Smooth muscle cell of trachea (primary cell): ENCODE data around the gene ANKRD34A. TPM values are rescaled to one million over a fixed set of nuclear protein-coding genes. Genes with fewer than 3 reads are reported as not detected.

Experiments
- total RNA-seq: library from RNA; depleted of rRNA; stranded (reverse); fragments of >200 nt; gene quantifications from 2 replicates; pipeline ENCODE4 v1.2.1, GENCODE V29; 2014

ANKRD34A gene
- 0.50 and 0.73 TPM in 2 replicates for total RNA-seq

DNA sequence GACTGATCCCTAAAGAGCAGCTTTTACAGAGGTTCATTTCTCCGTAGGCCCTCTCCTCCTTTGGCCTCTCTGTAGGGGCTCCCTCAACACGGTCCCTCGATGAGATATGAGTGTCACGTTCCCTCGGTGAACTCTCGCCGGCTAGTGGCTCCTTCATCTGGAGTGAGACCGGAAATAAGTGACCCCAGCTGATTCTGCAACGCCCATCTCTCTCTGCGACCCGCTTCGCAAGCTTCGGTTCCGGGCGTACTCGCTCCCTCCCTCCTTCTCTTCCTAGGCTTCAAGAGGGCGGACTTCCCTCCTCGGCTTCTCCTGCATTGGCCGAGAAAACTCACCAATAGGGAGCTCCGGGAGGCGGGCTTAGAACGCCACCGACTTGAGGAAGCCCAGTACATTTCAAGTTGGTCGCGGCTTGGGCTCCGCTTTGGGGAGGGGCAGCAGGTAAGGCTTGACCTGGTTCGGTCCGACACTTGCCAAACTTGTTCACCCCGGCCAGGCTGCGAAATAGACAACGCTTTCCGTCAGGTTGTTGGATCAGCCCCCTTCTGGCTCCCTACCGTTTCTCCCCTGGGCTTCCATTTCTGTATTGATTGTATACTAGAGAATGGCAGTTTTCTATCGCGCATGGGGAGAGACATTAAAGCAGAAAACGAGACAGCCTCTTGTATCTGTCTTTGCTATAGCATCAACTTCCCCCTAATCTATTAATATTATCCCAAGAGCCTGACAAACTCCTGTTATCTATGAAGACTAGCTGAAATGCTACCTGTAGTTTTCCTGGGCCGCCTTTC, at the start of gene ANKRD34A, which contains the start of gene POLR3GL:
Gene ANKRD34A (minus strand): TSS at position 248 of the 791 bp plus-strand sequence. CDS start 2,816 bp downstream, outside the sequence.
Gene POLR3GL (plus strand): TSS at position 363 of the 791 bp plus-strand sequence. CDS start 10,176 bp downstream, outside the sequence.

DNA sequence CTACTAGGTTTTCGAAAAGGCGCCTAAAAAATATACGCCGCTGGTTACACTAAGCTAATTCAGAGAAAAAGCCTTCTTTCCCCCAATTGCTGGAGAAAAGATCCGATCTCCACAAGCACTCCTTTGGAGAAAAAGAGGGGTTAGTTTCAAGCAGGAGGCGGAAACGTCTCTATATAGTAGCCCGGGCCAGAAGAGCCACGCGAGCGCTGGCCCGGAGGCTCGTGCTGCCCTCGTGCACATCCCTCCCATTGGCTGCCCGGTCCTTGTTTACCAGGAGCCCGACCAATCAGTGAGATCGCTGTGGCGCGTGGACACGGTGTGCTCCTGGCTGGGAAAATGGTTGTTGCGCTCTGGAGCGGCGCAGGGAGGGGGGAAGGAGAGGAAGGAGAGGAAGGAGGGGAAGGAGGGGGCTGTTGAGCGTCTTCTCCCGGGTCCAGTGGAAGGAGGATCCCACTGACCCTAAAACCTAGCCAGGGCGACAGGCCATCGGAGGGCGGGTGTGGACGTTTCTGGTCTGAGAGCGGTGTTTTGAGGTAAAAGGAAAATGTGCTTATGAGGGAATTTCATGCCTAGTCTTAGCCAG, 32.1 kb upstream of the ANKRD34A start, which contains the start of gene TXNIP:
Gene TXNIP (minus strand): TSS at position 147 of the 583 bp plus-strand sequence. CDS start 313 bp downstream, outside the sequence.

DNA sequence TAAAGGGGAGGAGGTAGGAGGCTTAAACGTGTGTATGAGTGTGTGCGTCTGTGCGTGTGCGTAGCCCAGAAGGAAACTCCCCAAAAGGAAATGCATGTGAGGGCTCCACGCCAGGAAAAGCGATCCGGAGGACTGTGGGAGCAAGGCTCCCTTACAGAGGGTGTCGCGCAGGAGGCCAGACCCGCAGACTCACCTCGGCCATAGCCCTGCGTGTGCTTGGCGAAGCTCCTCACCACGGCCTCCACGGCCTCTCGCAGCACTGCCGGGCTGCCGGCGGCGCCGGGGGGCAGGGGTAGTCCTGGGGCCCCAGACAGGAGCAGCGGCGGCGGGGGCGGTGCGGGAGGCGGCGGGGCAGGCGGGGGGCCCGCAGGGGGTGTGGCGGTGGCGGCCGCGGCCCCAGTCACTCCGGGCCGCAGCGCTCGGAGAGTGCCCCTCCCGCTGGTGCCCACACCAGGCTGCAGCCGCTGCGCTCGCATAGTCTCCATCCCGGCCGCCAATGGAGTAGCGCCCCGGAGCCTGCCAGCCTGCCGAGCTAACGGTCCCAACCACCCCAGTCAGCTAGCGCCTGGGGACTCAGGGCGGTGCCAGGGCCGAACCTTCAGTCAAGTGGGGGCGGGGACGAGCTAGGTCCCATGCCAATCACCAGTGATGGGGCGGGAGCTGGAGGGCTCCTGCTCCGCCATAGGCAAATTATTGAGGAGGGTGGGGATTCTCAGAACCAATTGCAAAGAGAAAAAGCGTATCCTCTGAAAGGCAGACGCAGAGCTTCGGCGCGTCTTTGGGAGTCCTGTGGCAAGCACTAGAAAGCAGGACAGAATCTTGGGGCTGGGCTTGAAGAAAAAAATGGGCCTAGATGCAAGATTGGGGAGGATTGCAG, 6.7 kb downstream of the ANKRD34A start, which contains the start of gene LIX1L:
Gene LIX1L (minus strand): TSS at position 575 of the 877 bp plus-strand sequence. CDS start 90 bp downstream, at position 485.

DNA sequence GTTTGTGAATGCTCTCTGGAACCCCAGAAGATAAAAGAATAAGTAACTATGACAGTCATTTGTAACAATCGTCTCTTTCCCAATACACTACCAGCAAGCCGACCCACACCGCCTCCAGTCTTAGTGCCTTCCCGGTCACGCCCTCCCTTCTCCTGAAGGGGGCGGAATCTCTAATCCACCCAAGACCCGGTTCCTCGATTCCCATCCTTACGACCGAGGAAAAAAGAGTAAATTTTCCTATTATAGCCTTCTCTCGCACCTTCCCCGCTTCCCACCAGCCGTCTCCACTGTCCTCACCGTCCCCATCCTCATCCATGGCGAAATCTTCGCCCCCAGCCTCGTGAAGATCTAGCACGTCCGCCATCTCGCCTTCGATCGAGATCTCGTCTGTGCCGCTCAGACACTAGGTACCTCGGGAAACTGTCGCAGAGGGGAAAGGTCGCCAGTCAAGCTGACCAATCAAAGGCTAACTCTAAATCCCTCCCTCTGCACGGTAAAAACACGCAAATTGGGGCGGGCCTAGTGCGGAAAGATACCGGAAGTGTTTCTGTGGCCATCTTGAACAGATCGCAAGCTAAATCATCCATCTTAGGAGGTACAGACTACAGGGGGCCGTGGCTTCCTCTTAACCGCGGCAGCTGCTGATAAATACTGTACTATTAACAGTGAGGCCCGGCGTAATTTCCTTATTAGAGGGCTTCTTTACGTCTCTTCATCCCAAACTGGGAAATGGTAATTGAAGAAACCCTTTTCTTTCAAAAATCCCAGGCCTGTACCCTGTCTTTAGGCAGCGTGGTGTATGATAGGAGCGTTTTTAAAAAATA, 37.1 kb downstream of the ANKRD34A start, which contains the start of gene RBM8A:
Gene RBM8A (minus strand): TSS at position 422 of the 824 bp plus-strand sequence. CDS start 58 bp downstream, at position 364.

DNA sequence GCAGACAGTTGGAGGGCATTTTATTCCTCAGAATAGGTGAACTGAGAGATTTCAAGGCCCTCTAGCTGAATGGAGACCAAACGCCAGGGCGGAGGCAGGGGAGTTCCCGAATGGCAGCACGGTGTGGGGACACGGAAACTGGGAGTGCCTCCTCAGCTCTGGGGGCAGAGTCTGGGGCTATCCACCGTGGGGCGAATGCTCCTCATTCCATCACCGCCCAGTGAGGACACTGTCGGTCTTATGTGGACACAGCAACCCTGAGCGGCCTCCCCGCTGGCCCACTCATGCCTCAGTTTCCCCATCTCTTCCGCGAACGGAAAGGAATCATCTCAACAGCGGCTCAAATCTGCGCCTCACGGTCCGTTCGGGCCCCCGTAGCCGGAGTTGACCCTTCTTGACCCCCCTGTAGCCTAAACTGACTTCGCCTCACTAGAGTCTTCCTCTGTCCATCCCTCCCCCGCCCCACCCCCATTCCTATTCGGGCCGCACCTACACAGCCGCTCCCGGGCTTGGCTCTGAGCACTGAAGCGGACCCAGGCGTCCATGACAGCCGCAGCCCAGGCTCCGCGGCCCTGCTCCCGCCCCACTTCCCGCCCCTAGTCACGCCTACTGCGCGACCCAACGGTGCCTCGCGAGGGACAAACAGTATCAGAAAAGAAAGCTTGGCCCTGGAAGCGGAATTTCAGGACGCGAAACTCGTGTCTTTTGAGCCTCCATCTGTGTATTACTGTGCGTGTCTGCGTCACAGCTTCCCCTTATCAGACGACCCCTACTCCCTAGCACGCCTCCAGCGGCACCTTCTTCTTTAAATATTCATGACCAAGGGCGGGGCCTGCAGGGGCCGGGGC, 46.0 kb downstream of the ANKRD34A start, which contains the start of gene PEX11B:
Gene PEX11B (minus strand): TSS at position 574 of the 848 bp plus-strand sequence. CDS start 29 bp downstream, at position 545.

Other genes starting within 250 kb of the ANKRD34A start
- gene CD160, start 245.1 kb downstream of the ANKRD34A start, total RNA-seq: not detected in 2 replicates
- gene RNF115, start 140.5 kb downstream of the ANKRD34A start, total RNA-seq: 20.8 and 29.1 TPM in 2 replicates
- 44.7 and 50.9 TPM in 2 replicates for gene POLR3C, start 140.4 kb downstream of the ANKRD34A start, total RNA-seq
- gene NUDT17, start 118.9 kb downstream of the ANKRD34A start, total RNA-seq: 3.0 and 3.8 TPM in 2 replicates
- gene PIAS3, start 105.5 kb downstream of the ANKRD34A start, total RNA-seq: 13.7 and 14.7 TPM in 2 replicates
- 3.3 and 5.5 TPM in 2 replicates for gene ANKRD35, start 78.7 kb downstream of the ANKRD34A start, total RNA-seq
- 2.3 and 11.9 TPM in 2 replicates for gene ITGA10, start 54.5 kb downstream of the ANKRD34A start, total RNA-seq
- 29.6 and 40.3 TPM in 2 replicates for gene PEX11B, start 45.9 kb downstream of the ANKRD34A start, total RNA-seq
- 44.0 and 137 TPM in 2 replicates for gene RBM8A, start 37.1 kb downstream of the ANKRD34A start, total RNA-seq
- gene LIX1L, start 6.6 kb downstream of the ANKRD34A start, total RNA-seq: 19.0 and 26.0 TPM in 2 replicates
- gene POLR3GL, start 115 bp upstream of the ANKRD34A start, total RNA-seq: 17.7 and 19.2 TPM in 2 replicates
- 80.0 and 159 TPM in 2 replicates for gene TXNIP, start 32.0 kb upstream of the ANKRD34A start, total RNA-seq
- gene HJV, start 57.2 kb upstream of the ANKRD34A start, total RNA-seq: not detected in 2 replicates
- 2.0 and 4.4 TPM in 2 replicates for gene NBPF10, start 180.2 kb upstream of the ANKRD34A start, total RNA-seq